Renal pelvis (tissue), 4 donors: Measurements from ENCODE around the gene EMILIN2. TPM values are rescaled to one million over a fixed set of nuclear protein-coding genes. Genes with fewer than 3 reads are reported as not detected.

Experiments
- DNase-seq: peaks from one replicate; pipeline ENCODE4 v3.0.0-alpha.2; 2013
- polyA plus RNA-seq, 3 donors: library from polyadenylated mRNA; unstranded; fragments of 120-200 nt; gene quantifications; one replicate each; pipeline ENCODE4 v1.2.1, GENCODE V29; 2013; ENCODE audit not compliant: insufficient read length in 3 of 3

EMILIN2 gene
- polyA plus RNA-seq, 3 donors, result 9.3 to 40.9 (median 14.5) TPM

DNA sequence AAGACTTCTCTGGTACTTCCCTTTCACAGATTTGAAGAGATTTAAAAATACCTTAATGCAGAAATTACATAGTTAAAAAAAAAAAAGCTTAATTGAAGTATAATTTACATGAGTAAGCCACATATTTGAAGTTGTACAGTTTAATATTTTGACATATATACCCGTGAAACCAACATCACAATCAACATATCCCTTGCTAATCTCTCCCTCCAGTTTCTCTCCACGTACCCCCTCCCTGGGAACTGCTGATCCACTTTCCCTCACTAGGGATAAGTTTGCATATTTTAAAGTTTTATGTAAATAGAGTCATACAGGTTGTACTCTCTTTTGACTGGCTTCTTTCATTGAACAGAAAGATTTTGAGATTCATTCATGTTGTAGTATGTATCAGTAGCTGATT lies 22.4 kb downstream of the EMILIN2 start:
- DNase-seq, result no peak

DNA sequence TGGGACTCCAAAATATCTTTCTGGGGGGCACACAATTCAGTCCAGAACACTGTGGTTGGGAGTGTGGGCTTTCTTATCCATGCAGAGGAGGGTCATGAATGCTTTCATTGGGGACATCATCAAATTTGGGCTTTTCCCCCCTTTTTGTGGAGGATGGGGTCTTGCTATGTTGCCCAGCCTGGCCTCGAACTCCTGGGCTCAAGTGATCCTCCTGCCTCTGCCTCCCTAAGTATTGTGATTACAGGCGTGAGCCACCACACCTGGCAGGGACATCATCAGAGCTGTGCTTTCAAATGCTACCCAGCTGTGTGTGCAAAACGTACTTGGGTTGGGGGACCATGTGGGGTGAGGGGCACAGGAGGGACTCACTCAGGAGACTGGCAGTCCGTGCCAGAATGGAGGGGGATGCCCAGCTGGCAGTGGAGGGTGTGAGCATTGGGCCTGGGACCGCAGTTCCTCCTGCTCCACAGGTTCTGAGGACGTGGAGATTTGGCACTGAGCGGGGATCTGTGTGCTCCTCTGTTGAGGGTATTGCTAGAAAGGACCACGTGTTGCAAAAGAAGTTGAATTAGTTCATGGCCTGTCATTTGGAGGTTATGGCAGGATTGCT lies 24.4 kb downstream of the EMILIN2 start:
- DNase-seq, result no peak

DNA sequence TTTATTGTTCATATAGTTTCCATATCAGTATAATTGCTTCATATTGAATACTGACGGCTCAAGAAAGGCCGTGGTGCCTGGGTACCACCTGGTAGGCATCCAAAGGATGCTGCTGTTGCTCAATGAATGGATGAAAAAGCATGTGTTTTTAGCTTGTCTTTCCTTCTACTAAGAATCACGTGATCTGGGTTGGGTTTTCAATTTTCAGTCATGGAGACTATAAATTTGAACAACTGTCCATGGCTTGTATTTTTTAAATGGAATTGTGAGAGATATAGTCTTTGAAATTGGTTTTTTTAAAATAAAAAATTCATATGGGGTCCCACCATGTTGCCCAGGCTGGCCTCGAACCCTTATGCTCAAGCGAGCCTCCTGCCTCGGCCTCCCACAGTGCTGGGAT lies 25.3 kb downstream of the EMILIN2 start:
- DNase-seq, result no peak

DNA sequence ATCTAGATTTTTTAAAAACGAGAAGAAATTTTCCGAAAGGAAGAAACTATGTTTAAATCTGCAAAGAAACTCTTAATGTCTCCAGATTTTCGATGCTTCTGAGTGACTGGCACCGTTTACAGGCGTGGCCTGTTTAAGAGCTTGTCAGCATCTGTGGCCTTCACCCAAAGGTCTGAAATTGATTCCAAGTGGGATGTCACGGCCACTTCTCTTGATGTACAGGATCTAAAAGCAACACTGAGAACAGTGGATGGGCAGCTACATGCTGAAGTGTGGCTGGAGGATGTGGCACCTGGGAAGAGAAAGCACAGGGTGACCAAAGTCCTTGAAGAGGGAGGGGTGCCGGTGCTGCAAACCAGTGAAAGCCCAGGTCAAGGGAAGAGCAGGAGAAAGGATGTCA lies 28.0 kb downstream of the EMILIN2 start:
- DNase-seq, result no peak

DNA sequence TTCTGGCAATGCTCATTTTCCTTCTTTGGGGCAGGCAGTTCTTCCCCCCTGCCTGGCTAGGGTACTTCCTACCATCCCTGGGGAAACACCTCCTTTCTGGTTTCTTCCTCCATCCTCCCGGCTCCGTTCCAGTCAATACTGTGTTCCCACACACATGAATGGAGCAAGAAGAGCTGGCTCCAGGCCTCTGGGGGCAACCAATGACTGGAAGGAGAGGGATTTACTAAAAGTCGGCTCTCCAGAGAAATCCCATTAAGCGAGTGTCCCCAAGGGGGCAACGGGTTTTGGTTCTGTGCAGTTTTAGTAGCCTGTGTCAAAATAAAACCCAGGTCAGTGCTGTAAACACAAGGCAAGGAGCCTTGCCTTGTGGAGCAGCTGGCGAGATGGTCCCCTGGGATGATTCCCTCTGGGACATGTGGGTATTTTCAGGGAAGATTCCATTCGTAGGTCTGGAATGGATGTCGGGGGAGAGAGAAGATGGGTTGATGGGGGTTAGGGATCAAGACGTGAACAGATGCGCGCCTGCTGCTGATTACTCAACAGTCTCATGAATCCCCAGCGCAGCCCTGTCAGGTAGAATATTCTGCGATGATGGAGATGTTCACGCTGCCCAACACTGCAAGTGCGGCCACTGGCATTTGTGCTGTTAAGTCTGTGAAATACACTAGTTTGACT lies 32.0 kb downstream of the EMILIN2 start:
- no peak for DNase-seq

DNA sequence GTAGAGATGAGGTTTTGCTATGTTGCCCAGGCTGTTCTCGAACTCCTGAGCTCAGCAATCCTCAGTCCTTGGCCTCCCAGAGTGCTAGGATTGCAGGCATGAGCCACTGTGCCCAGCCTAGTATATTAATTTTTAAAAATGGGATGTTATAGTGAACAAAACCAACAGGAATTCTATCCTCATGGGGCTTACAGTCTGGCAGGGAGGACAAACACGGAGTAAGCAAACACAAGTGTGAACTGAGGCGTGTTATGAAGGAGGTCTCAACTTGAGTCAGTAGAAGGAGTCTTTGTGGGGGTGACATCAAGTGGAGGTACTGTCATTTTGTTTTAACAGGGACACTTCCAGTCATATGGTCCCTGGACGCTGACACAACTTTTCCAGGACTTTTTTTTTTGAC lies 33.1 kb downstream of the EMILIN2 start:
- no peak for DNase-seq

DNA sequence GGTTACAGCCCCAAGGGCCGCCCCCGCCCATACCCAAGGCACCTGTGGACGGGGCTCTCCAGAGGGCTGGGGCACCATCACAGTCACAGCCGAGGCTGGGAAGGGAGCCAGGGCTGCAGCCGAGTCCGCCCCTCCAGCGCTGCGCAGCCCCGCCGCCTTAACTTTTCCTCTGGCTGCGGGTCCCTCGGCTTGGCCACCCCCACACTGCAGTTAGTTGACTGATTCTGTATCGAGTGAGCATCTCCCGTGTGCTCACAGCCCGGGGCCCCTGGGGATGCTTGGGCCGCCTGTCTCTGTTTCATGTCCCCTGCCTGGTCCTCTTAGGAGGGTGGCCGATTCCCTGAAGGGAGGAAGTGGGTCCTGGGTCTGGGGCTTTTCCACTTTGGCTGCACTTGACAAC lies 33.7 kb downstream of the EMILIN2 start:
- no peak for DNase-seq

DNA sequence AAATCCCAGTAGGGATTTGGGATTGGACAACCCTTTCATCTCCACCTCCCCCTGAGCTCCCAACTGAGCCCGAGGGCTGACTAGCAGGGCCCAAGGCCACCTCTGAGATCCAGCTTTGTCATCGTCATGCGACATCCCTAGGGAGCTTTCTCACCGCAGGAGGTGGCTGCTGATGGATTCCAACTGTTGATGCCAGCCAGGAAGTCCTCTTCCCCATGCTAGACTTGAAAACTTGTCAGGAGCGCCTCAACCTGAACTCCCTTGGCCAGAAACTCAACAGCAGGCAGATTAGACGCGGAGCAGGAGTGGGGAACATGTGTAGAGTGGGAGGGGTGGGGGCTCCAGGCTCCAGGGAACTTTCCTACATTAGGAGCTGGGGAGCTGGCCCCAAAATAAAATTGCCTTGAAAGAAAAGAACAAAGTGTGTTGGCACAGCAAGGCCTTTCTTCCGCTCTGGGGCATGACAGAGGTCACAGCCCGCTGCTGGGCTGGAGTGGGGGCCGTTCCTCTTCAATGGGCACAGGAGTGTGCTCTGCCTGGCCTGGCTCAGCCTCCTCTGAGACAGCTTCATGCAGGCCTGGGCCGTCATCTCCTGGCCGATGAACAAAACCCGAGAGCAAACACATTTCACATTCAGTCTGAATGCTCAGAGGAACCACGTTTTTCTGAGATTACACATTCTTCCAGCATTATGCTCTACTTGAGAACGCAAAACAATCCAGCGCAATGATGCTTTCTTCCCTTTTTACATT lies 34.5 kb downstream of the EMILIN2 start:
- no peak for DNase-seq

DNA sequence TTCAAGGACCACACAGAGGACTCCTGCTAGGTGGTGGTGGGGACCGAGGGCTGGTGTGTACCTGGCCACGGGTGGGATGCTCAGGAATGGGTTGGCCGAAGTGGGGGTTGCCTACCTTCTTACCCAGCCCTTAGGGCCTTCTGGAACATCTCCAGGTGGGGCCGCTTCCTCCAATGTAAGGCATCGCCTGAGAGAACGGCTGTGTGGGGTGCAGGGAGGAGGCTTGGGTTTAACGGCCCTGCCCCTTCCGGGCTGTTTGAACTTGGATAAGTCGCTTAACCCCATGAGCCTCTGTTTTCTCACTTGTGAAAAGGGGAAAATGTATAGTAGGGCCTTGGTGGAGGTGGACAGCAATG lies 35.0 kb downstream of the EMILIN2 start:
- no peak for DNase-seq

DNA sequence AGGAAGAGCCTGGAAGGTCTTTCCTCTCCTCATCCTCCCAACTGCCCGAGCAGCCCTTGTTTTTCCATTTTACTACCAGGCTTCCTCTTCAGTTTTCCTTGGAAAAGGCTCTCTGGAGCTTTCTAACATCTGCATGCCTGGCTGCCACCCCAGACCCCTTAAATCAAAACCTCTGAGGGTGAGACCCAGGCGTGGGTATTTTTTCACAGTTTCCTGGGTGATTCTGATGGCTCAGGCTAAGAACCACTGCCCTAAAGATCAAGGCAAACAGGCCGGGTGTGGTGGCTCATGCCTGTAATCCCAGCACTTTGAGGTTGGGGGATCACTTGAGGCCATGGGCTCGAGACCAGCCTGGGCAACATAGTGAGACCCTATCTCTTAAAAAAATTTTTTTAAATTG lies 35.4 kb downstream of the EMILIN2 start:
- DNase-seq, result no peak

DNA sequence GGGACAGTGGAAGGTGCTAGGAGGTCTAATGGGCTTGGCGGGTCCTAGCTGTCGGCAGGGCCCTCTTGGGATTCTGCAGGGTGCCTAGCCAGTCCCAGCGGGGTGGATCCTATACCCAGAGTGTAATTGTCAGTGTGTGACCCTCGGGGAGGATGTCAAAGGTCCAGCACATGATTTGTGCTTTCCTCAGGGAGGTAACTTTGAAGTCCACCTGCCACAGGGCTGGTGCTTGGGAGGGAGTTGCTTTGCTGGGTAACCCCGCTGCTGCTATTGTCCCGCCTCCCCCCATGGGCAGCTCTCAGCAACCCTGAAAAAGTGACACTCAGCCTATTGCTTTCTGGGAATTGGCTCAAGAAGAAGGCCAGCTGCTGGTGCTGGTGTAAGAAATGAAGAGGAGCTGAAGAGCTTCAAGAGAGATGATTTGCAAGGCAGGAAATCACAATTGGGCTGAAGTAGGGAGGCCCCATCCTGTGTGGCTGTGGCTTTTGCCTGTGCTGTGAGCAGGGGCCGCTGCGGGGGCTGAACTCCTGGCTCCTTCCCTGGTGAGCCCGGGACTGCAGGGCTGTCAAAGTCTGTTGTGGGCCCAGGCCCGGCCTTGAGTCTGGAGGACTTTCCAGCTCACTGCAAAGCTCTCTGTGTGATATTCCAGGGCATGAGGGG lies 36.4 kb downstream of the EMILIN2 start:
- no peak for DNase-seq

DNA sequence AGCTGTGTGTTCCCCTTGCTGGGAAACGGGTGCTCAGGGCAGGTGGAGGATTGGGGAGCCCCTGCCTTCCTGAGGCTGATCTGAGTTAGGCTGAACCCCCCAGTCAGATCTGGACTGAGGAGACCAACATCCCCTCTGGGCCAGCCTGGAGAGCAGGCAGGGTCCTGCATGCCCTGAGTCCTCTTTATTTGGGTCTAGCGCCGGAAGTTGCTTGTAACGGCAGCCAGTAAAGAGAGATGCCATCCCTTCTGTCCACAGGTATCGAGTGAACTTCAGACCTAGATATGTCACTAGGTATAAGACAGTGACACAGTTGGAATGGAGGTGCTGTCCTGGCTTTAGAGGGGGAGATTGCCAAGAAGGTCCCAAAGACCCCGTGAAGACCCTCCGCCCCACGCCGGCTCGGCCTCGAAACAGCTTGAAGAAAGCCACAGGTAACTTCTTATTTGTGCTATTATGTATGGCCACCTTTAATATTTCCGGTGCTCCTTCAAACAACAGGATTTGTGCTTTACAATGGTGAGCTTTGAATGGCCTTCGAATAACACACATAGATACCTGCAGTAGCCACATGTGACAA lies 38.0 kb downstream of the EMILIN2 start:
- no peak for DNase-seq

DNA sequence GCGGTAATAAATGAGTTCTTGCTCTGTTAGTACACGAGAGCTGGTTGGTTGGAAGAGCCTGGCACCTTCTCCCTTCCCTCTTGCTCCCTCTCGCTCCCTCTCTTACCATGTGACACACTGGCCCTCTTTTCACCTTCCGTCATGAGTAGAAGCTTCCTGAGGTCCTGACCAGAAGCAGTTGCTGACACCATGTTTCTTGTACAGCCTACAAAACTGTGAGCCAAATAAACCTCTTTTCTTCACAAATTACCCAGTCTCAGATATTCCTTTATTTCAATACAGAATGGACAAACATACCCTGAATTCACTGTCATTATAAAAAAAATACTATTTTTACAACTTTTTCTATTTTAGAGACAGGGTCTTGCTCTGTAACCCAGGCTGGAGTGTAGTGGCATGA lies 40.7 kb downstream of the EMILIN2 start:
- no peak for DNase-seq

DNA sequence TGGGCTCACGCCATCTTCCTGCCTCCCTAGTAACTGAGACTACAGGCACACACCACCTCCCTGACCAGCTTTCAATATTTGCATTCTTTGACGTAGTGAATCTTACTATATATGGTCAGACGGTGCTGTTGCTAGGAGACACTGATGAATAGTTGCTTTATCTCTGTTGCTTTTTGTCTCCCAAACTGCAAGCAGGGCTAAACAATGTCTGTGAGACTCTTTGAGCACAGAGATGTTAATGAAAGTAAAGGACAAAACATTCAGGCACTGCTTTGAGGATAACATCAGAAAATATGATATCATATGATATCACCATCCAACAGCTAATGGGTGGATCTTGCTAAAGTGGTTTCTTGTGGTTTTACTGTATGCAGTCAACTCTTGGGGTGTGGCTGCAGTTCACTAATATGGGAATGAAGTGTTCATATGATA lies 43.0 kb downstream of the EMILIN2 start:
- DNase-seq, result no peak

DNA sequence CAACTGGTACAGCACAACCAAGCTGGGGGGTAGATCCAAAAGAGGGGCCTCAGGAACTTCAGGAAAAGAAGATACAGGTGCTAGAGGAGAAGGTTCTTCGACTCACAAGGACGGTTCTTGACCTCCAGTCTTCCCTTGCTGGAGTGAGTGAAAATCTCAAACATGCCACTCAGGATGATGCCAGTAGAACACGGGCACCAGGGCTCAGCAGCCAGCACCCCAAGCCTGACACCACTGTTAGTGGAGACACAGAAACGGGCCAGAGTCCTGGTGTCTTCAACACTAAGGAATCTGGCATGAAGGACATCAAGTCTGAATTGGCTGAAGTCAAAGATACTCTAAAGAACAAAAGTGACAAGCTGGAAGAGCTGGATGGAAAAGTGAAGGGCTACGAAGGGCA lies 43.8 kb downstream of the EMILIN2 start:
- no peak for DNase-seq

DNA sequence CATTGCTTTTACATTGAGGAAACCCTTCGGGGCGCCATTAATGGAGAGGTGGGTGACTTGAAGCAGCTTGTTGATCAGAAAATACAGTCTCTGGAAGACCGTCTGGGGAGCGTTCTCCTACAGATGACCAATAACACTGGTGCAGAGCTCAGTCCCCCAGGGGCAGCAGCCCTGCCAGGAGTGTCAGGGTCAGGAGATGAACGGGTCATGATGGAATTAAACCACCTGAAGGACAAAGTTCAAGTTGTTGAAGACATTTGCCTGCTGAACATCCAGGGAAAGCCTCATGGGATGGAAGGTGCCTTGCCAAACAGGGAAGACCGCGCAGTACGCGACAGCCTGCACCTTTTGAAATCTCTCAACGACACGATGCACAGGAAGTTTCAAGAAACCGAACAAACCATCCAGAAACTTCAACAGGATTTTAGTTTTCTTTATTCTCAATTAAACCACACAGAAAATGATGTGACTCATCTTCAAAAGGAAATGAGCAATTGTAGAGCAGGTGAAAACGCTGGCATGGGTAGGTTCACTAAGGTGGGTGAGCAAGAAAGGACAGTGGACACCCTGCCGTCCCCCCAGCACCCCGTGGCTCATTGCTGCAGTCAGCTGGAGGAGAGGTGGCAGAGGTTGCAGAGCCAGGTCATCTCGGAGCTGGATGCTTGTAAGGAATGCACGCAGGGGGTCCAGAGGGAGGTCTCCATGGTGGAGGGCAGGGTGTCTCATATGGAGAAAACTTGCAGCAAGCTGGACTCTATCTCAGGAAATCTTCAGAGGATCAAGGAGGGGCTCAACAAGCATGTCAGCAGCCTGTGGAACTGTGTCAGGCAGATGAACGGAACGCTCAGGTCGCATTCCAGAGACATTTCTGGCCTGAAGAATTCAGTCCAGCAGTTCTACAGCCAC lies 45.0 kb downstream of the EMILIN2 start:
- DNase-seq, result no peak

DNA sequence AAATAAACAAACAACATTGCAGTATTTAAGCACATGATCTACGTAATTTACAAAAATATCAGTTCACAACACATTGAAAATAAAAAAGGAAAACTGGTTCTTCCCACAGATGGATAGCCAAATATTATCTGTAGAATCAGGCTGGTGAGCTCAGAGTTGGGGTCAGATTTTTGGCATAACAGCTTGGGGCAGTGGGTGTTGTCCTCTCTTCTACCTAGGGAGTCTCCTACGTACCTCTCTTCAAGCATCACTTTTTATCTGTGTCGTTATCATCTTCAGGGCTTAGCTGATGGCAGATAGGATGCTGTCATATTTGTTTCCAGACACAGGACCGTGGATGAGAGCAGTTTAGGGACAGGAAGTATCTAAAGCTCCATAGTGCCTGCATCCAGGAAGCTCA lies 46.2 kb downstream of the EMILIN2 start:
- no peak for DNase-seq

DNA sequence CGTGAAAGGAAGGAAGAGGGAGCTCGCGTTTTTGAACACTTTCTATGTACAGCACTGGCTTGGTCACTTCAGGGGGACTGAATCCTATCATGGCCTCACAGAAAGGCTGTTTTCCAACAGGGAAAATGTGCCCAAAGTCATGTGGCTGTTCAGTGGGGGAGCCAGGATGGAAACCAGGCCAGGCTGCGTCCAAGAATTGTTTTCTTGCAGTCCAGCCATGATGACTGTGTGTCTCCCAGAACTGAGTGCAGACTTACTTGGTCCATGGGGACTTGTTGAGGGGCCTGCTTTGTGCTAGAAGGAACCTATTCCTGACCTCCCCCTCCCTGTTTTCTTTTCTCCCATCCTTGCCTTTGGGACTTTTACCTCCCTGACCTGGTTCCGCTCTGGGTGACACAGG lies 46.9 kb downstream of the EMILIN2 start:
- no peak for DNase-seq

DNA sequence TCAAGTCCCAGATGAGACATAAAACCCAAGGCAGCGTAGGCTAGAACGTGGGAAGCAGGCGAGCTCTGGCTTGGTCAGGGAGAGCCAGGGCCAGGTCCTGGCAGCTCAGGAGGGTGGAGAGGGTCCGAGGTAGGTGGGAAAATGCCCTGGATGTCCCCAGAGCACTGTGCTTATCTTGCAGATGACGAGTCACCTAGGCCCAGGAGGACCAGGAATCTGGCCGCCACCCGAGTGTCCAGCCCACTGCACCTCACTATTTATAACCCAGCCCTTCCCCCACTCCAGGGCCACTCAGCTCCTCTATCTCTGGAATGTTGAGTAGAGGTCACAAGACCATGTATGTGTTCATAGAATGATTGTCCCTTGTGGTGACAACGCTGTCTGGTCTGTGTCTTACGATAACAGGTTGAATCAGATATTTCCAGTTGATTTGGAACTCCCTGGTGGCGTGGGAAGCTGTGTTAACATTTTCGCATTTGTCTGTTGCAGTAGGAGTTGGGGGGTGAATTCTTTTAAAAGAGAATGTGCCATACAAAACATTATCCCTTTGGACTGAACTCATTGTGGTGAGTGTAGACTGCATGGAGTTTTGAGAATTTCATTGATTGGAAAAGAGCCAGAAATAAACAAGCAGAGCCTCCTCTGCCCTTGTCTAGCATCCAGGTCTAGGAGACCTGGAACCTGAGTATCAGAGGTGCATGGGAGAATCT lies 47.5 kb downstream of the EMILIN2 start:
- no peak for DNase-seq

DNA sequence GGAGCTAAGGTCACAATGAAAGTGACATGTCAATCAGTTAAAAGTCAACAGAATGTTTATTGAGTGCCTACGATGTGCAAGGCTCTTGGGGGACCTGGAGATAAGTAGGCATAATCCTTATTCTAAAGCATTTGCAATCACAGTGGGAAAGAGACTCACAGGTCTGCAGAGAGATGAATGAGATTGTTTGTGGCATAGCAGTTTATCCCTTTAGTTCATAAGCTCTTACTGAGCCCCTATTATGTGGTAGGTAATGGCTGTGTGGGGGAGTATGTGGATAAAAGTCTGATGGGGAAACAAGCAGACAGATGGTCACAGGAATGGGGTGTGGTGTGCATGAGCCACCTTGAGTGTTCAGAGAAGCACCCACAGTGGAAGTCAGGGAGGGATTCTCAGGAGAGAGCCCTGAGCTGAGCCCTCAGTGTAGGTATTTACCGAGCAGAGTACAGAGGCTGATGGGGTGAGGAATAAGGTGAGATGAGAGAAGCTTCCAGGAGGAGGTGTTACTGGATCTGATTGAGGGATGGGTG lies 48.1 kb downstream of the EMILIN2 start:
- no peak for DNase-seq

DNA sequence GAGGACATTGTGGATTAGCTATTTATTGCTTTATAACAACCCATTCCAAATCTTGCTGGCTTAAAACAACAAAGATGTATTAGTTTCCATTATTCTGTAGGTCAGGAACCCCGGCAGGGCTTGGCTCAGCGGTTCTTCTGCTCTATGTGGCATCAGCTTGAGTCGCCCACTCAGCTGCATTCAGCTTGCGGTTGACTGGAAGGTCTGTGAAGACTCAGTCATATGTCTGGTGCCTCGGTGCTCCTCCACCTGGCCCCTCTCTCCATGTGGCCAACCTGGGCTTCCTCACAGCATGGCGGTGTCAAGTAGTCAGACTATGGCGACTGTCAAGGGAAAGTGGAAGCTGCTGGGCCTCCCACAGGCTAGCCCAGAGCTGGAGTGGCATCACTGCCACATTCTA lies 48.6 kb downstream of the EMILIN2 start:
- DNase-seq, result no peak
